HL-60 (cell line): ENCODE measurements around the gene DOCK9.

Experiments used
- CTCF ChIP-seq: IDR thresholded peaks from one replicate; pipeline ENCODE4 v1.5.1; 2011; ENCODE audit warnings: low read length, control low read depth, inconsistent platforms; ENCODE audit not compliant: insufficient read depth
- GABPA ChIP-seq: IDR thresholded peaks from 2 replicates; pipeline ENCODE4 v1.6.1; 2012; ENCODE audit warnings: low read depth
- POLR2AphosphoS5 ChIP-seq: IDR thresholded peaks from 2 replicates; pipeline ENCODE4 v1.6.1; 2012; ENCODE audit warnings: low read depth
- REST ChIP-seq: IDR thresholded peaks from 2 replicates; pipeline ENCODE4 v1.6.1; 2012; ENCODE audit warnings: low read depth; ENCODE audit not compliant: insufficient replicate concordance

- TF ChIP-seq CTCF, result no peak
- TF ChIP-seq POLR2AphosphoS5, result no peak
- no peak for TF ChIP-seq GABPA
- no peak for TF ChIP-seq REST
Observed at GRCh38 chr13:98820300-98820699, 157.6 kb downstream of the DOCK9 start.
